GM10248 (cell line): ENCODE measurements around the gene GKN2.

ENCODE experiments used
- CTCF ChIA-PET: fragments of 300-600 bp; sonication (Branson Sonifier 250); formaldehyde crosslinking; extraction: SDS; loops from one replicate; lab custom pipeline; 2021; ENCODE audit warnings: antibody characterized with exemption; lab: Yijun Ruan, JAX
- POLR2A ChIA-PET: fragments of 350-650 bp; sonication (Branson Sonifier 250); formaldehyde crosslinking; extraction: SDS; loops from one replicate; lab custom pipeline; 2020; ENCODE audit warnings: antibody characterized with exemption; lab: Yijun Ruan, JAX
- DNase-seq: peaks from one replicate; pipeline ENCODE4 v3.0.0; 2012; ENCODE audit errors: extremely low spot score
- CTCF ChIP-seq: IDR thresholded peaks from 2 replicates; pipeline ENCODE4 v1.5.1; 2012; ENCODE audit warnings: mild to moderate bottlenecking, low read depth; ENCODE audit errors: extremely low read depth, missing control alignments, control extremely low read depth

The GKN2 gene

GRCh38 chr2:68938938-68939337, 13.8 kb downstream of the GKN2 start:
- CTCF ChIA-PET = interaction anchor here (0.8 kb wide), 1 partner anchor 61 kb away, joined by 3 read pairs; no protein-coding TSS in a partner anchor
- POLR2A ChIA-PET = no interaction called here
- no peak for TF ChIP-seq CTCF
- no peak for DNase-seq

GRCh38 chr2:68937346-68938055, 15.2 kb downstream of the GKN2 start:
- ChIA-PET CTCF (interaction anchor here (0.7 to 5.8 kb wide), 3 partner anchors 12 to 450 kb away, joined by 3 to 42 read pairs (median 3); no protein-coding TSS in a partner anchor), POLR2A (no interaction called here)
- DNase-seq = no peak
- TF ChIP-seq CTCF = no peak

- CTCF ChIA-PET = interaction anchor here (0.7 to 5.8 kb wide), 4 partner anchors 11 to 449 kb away, joined by 3 to 42 read pairs (median 3); no protein-coding TSS in a partner anchor
- DNase-seq = no peak
- POLR2A ChIA-PET = no interaction called here
- no peak for TF ChIP-seq CTCF
Measured at GRCh38 chr2:68936889-68937288, 15.8 kb downstream of the GKN2 start.

GRCh38 chr2:68936427-68936826, 16.3 kb downstream of the GKN2 start:
- ChIA-PET CTCF (interaction anchor here (1.4 to 5.8 kb wide), 3 partner anchors 11 to 449 kb away, joined by 3 to 42 read pairs (median 3); no protein-coding TSS in a partner anchor), POLR2A (no interaction called here)
- DNase-seq = no peak
- TF ChIP-seq CTCF = no peak

- CTCF ChIA-PET = interaction anchor here (0.9 to 5.8 kb wide), 7 partner anchors 8 to 471 kb away, joined by 3 to 55 read pairs (median 4); no protein-coding TSS in a partner anchor
- no peak for TF ChIP-seq CTCF
- POLR2A ChIA-PET = no interaction called here
- DNase-seq = no peak
Measured at GRCh38 chr2:68935471-68935870, 17.2 kb downstream of the GKN2 start.

GRCh38 chr2:68934021-68934420, 18.7 kb downstream of the GKN2 start:
- POLR2A ChIA-PET = no interaction called here
- DNase-seq = no peak
- CTCF ChIA-PET = interaction anchor here (1.1 to 5.8 kb wide), 7 partner anchors 9 to 469 kb away, joined by 3 to 55 read pairs (median 5); no protein-coding TSS in a partner anchor
- no peak for TF ChIP-seq CTCF
